Naive thymus-derived CD4-positive, alpha-beta T cell (primary cell): ENCODE results near the gene PRKN. TPM values are rescaled to one million over a fixed set of nuclear protein-coding genes. Genes with fewer than 3 reads are reported as not detected.

ENCODE experiments used
- ATAC-seq: fragments of 150-1000 bp; cut with Tn5 transposase; 2 replicates; pipeline ENCODE4 v1.10.0; 2021; ENCODE audit warnings: mild to moderate bottlenecking, moderate library complexity
- CTCF ChIA-PET: fragments of 350-600 bp; sonication (Branson Sonifier 250); formaldehyde crosslinking; loops from one replicate; lab custom pipeline; 2021; ENCODE audit warnings: antibody characterized with exemption; lab: Charles Lee
- POLR2A ChIA-PET: fragments of 350-600 bp; sonication (Branson Sonifier 250); formaldehyde crosslinking; loops from one replicate; lab custom pipeline; 2021; ENCODE audit warnings: antibody characterized with exemption, inconsistent platforms; lab: Charles Lee
- DNase-seq, 9 donors: peaks; one replicate each; pipeline versions ENCODE4 v3.0.0 to v3.0.0-alpha.2; 2020 to 2022; ENCODE audit warnings: mixed read lengths in 1 of 9
- H3K27ac ChIP-seq: one replicate; pipeline ENCODE4 v1.7.0; 2013; ENCODE audit warnings: mild to moderate bottlenecking, low read depth, low read length, moderate library complexity
- H3K27me3 ChIP-seq, 2 donors: one replicate each; pipeline ENCODE4 v1.7.0; 2013; ENCODE audit warnings: low read length in 2 of 2, mild to moderate bottlenecking in 2 of 2, moderate library complexity in 2 of 2; ENCODE audit not compliant: control insufficient read depth in 2 of 2, insufficient read depth in 2 of 2
- H3K36me3 ChIP-seq, 3 experiments: 1 replicate in 2 of 3; 2 replicates in 1 of 3; pipeline ENCODE4 v1.7.0; 2013; ENCODE audit warnings: low read length in 3 of 3, mild to moderate bottlenecking in 3 of 3, moderate library complexity in 1 of 3; ENCODE audit not compliant: insufficient read depth in 3 of 3, control insufficient read depth in 2 of 3
- H3K4me1 ChIP-seq, 2 donors: one replicate each; pipeline ENCODE4 v1.7.0; 2013; ENCODE audit warnings: low read length in 2 of 2, mild to moderate bottlenecking in 2 of 2, moderate library complexity in 1 of 2; ENCODE audit not compliant: control insufficient read depth in 2 of 2, insufficient read depth in 2 of 2
- H3K4me3 ChIP-seq: 2 replicates; pipeline ENCODE4 v1.7.0; 2013; ENCODE audit warnings: mild to moderate bottlenecking, low read length
- H3K9me3 ChIP-seq, 3 experiments: 1 replicate in 2 of 3; 2 replicates in 1 of 3; pipeline ENCODE4 v1.7.0; 2013; ENCODE audit warnings: low read length in 3 of 3; ENCODE audit not compliant: control insufficient read depth in 2 of 3
- H3K27ac Mint-ChIP-seq, 9 donors: one replicate each; pipeline ENCODE4 v1.8.0; 2020 to 2022; ENCODE audit warnings: mixed read lengths in 9 of 9, mild to moderate bottlenecking in 8 of 9, moderate library complexity in 5 of 9, inconsistent platforms in 2 of 9
- H3K27me3 Mint-ChIP-seq, 5 donors: one replicate each; pipeline ENCODE4 v1.8.0; 2021 to 2022; ENCODE audit warnings: mixed read lengths in 5 of 5, mild to moderate bottlenecking in 1 of 5
- H3K36me3 Mint-ChIP-seq, 5 donors: one replicate each; pipeline ENCODE4 v1.8.0; 2020 to 2022; ENCODE audit warnings: mixed read lengths in 5 of 5, mild to moderate bottlenecking in 3 of 5, inconsistent platforms in 1 of 5
- H3K4me1 Mint-ChIP-seq, 7 donors: one replicate each; pipeline ENCODE4 v1.8.0; 2020 to 2022; ENCODE audit warnings: mixed read lengths in 7 of 7, mild to moderate bottlenecking in 3 of 7, inconsistent platforms in 1 of 7
- H3K4me3 Mint-ChIP-seq, 10 donors: one replicate each; pipeline ENCODE4 v1.8.0; 2020 to 2022; ENCODE audit warnings: mild to moderate bottlenecking in 10 of 10, mixed read lengths in 10 of 10, moderate library complexity in 6 of 10, inconsistent platforms in 2 of 10
- H3K9me3 Mint-ChIP-seq, 11 donors: one replicate each; pipeline ENCODE4 v1.8.0; 2020 to 2022; ENCODE audit warnings: mixed read lengths in 11 of 11, mild to moderate bottlenecking in 4 of 11, inconsistent platforms in 1 of 11, moderate library complexity in 1 of 11
- intact Hi-C, 2 donors: fragments of 100-400 bp; cut with micrococcal nuclease; formaldehyde crosslinking; loops; one replicate each; pipeline ENCODE4 v1.15.1; 2023
- polyA plus RNA-seq, 2 donors: library from polyadenylated mRNA; unstranded; fragments of 300-500 nt; fragmentation: Illumina TruSeq; gene quantifications; one replicate each; pipeline ENCODE4 v1.2.3, GENCODE V29; 2021
- total RNA-seq, 6 experiments: library from RNA in 5 of 6; stranded (reverse) in 5 of 6; gene quantifications; 1 replicate in 5 of 6; 2 replicates in 1 of 6; pipeline ENCODE4 v1.2.3 and lab custom pipeline; 2021 to 2026

Gene PRKN
- total RNA-seq (1 to 10 TPM in 4 of 5 experiments, under 1 TPM in 1; 0.44 to 9.0 (median 8.1) TPM), polyA plus RNA-seq (10 to 100 TPM in 1 of 2 donors, 1 to 10 TPM in 1; 2.4 to 10.3 TPM), total RNA-seq (lab: John Stamatoyannopoulos, UW) (9.7 reads per million, percentile 35 among the genes with 10 or more reads in this experiment)

DNA sequence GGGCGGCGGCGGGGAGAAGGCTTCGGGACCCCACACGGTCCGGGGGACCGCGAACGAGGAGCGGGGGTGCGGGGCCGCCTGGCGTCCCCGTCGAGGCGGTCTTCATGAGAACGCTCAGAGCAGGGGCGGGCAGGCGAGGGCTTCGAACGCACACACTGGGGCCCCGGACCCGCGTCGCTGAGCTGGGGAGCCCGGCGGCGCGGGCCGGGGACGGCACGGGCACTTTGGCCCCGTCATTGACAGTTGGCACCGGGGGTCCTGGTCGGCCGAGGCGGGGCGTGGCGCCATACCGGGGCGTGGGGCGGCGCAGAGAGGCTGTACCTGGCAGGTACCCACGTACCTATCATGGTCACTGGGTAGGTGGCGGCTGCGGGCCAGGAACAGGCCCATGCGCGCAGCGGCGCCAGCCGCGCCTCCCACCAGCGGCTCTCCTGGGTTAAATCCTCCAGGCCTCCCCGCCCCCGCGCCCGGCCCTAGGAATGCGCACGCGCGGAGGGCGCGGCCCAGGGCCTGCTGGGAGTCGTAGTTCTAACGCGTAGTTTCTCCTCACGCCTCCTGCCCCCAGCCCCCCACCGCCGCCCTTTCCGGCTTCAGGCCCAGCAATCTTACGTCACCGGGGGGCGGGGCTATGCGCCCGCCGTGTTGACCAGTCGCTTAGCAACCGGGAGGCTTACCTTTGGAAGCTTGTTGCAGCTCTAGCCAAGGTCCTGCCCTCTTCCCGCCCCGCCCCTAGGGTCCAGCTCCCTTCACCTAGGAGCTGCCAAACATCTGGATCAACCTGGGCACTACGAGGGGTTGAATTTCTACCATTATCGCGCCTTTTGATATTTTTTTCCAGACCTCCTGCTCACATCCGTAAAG lies at the start of gene PRKN, which contains the start of gene PACRG:
Gene PRKN, minus strand, starts transcription at position 445 of the 861 bp plus-strand sequence.
Gene PACRG, plus strand, starts transcription at position 653 of the 861 bp plus-strand sequence.
- intact Hi-C loops, result loop anchor here (1.0 to 10.0 kb wide), 8 partner anchors 685 to 1736 kb away; partner anchors contain the start of genes AGPAT4 (in 2 of the 2), MAP3K4 (in 2 of the 2) and QKI (in 1 of the 2)
- CTCF ChIA-PET, result no interaction called here
- POLR2A ChIA-PET, result interaction anchor here (0.8 kb wide), 1 partner anchor 25 kb away, joined by 3 read pairs; no protein-coding TSS in a partner anchor

DNA sequence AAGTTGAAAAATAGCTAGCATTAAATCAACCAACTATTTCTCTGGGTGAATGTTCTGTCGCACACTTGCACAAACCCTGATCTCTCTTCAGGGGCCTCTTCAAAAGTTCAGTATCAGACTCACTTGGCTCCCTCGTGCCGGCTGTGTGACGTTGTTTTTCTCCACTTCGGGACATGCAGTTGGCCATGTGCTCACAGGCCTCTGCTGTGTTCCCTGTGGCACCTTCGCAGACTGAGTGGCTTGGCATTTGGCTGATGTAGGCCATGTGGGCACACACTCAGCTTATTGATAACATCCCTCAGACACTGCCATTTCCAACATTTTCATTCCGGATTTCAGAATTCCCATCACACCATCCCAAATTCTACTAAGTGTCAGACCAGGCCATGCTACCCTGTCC lies 49.5 kb upstream of the PRKN start:
- POLR2A ChIA-PET, result interaction anchor here (0.7 kb wide), 1 partner anchor 673 kb away, joined by 3 read pairs; no protein-coding TSS in a partner anchor

More for the DNA sequence above, at the start of gene PRKN, which contains the start of gene PACRG:
- Mint-ChIP-seq H3K4me1 (peaks cover 6 to 20% (median 14%) of the 10 kb centered on the region in 7 donors), H3K27ac (peak within 1 kb of the TSS; percentile 88 to 99 (median 97)), H3K27me3 (peaks cover 0 to 13% (median 0%) of the 10 kb centered on the region in 5 donors), H3K9me3 (peaks cover 0 to 1% (median 0%) of the 10 kb centered on the region in 11 donors), H3K36me3 (peaks cover 0 to 5% (median 0%) of the 10 kb centered on the region in 5 donors), H3K4me3 (peak within 1 kb of the TSS; percentile 92 to 98 (median 96))
- Histone ChIP-seq H3K4me3 (peak within 1 kb of the TSS; percentile 72), H3K27ac (peak within 1 kb of the TSS; percentile 90), H3K9me3 (no peaks in the 10 kb centered on the region), H3K36me3 (peaks cover 0 to 5% (median 0%) of the 10 kb centered on the region in 3 experiments), H3K4me1 (no peaks in the 10 kb centered on the region), H3K27me3 (no peaks in the 10 kb centered on the region)
- DNase-seq (peak; percentile 97 to 99 (median 97)), ATAC-seq (peak; percentile 95)

DNA sequence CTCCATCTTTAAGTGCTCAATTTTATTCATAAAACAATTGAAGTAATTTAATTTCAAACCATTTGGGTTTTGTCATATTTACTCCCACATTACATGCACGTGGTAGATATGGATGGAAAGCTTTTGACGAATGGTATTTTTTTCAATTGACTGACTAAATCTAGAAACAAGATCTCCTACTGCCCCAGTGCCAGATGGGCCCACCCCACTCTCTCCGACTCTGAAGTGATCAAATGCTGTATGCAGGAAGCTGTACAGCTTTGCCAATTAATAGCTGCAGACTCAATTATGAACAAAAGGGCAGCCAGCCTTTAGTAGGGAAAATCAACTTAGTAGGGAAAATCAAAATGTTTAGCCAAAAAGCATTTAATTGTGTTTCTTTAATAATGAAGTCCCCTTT lies 46.4 kb upstream of the PRKN start:
- Histone ChIP-seq H3K4me3 (no peak overlapping the region), H3K9me3 (no peaks in the 10 kb centered on the region), H3K27me3 (no peaks in the 10 kb centered on the region), H3K36me3 (no peaks in the 10 kb centered on the region), H3K4me1 (no peaks in the 10 kb centered on the region), H3K27ac (no peak overlapping the region)
- no peak for DNase-seq
- ATAC-seq, result no peak
- POLR2A ChIA-PET, result no interaction called here
- Mint-ChIP-seq H3K27me3 (no peaks in the 10 kb centered on the region), H3K4me3 (no peak overlapping the region), H3K9me3 (peaks cover 0 to 4% (median 1%) of the 10 kb centered on the region in 11 donors), H3K4me1 (peaks cover 0 to 1% (median under 1%) of the 10 kb centered on the region in 7 donors), H3K27ac (no peak overlapping the region), H3K36me3 (no peaks in the 10 kb centered on the region)
- intact Hi-C loops, result no loop called here
- CTCF ChIA-PET, result no interaction called here

More for the DNA sequence above, 49.5 kb upstream of the PRKN start:
- Mint-ChIP-seq H3K4me3 (no peak overlapping the region), H3K27me3 (peaks cover 0 to 6% (median 0%) of the 10 kb centered on the region in 5 donors), H3K36me3 (peaks cover 0 to 9% (median 4%) of the 10 kb centered on the region in 5 donors), H3K4me1 (no peaks in the 10 kb centered on the region), H3K27ac (no peak overlapping the region), H3K9me3 (peaks cover 0 to 28% (median 10%) of the 10 kb centered on the region in 11 donors)
- CTCF ChIA-PET, result no interaction called here
- intact Hi-C loops, result no loop called here
- Histone ChIP-seq H3K4me1 (no peaks in the 10 kb centered on the region), H3K27me3 (no peaks in the 10 kb centered on the region), H3K4me3 (no peak overlapping the region), H3K9me3 (no peaks in the 10 kb centered on the region), H3K27ac (no peak overlapping the region), H3K36me3 (no peaks in the 10 kb centered on the region)
- DNase-seq, result no peak
- ATAC-seq, result no peak

DNA sequence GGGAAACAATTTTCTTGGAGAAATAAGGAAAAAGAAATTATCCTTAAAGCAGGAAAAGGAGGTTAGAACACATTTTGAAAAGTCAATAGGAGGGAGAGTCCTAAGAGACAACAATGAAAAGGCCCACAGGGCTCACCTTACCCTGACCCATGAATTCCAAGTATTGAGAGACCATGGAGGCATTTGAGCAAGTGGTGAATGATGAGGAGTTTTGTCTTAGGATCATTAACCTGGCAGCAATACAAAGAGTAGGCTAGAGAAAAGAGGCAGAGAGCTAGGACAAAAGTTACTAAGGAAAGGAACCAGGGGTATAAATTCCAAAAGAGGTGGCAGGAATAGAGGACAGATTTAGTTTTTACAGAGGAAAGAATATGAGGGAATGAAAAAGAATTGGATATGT lies 44.9 kb upstream of the PRKN start:
- Mint-ChIP-seq H3K36me3 (peaks cover 0 to 3% (median 0%) of the 10 kb centered on the region in 5 donors), H3K4me1 (peaks cover 0 to 9% (median 4%) of the 10 kb centered on the region in 7 donors), H3K27ac (no peak overlapping the region), H3K27me3 (no peaks in the 10 kb centered on the region), H3K9me3 (peaks cover 0 to 7% (median 0%) of the 10 kb centered on the region in 11 donors), H3K4me3 (no peak overlapping the region)
- POLR2A ChIA-PET, result no interaction called here
- ATAC-seq, result no peak
- Histone ChIP-seq H3K27me3 (no peaks in the 10 kb centered on the region), H3K36me3 (no peaks in the 10 kb centered on the region), H3K4me1 (no peaks in the 10 kb centered on the region), H3K27ac (no peak overlapping the region), H3K4me3 (no peak overlapping the region), H3K9me3 (no peaks in the 10 kb centered on the region)
- intact Hi-C loops, result no loop called here
- DNase-seq, result no peak
- CTCF ChIA-PET, result no interaction called here

DNA sequence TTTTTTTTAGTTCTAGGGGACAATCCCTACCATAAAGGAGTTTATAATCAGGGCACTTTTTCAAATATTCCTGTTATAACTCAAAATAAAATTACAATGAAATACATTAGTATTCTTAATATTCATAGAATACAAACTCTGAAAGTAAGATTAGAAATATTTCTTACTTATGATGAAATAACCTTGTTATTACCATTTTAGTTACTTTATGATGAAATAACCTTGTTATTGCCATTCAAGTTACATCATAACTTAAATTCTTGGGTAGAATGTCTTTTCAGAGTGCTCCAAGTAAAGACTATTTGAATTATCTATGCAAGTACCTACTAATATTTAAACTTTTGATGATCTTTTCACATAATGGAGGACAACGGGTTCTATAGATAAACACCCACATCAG lies 43.4 kb upstream of the PRKN start:
- H3K27ac Mint-ChIP-seq, result no peak overlapping the region
- no peak for ATAC-seq

DNA sequence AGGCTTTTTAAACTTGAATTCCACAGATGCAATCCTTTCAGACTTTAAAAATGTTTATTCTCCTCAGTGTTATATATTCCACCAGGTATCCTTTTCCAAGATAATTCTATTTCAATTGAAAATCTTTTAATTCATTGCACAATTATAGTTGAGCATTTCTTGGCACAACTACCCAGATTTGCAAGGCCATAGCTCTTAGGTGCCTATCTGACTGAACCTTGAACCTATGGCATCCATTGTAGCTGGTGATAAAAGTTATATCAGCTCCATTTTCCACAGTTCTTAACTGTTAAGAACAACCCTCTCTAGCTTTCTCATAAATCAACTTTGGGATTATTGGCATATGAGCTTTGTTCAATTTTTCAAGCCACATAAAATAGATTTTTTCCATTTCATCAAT lies 42.6 kb upstream of the PRKN start:
- no peak for ATAC-seq
- Mint-ChIP-seq H3K36me3 (peaks cover 0 to 3% (median 0%) of the 10 kb centered on the region in 5 donors), H3K9me3 (peaks cover 0 to 7% (median 0%) of the 10 kb centered on the region in 11 donors), H3K27ac (peak overlapping the region in 1 of 9 donors; percentile 47), H3K4me3 (no peak overlapping the region), H3K4me1 (peaks cover 0 to 9% (median 4%) of the 10 kb centered on the region in 7 donors), H3K27me3 (peaks cover 0 to 6% (median 0%) of the 10 kb centered on the region in 5 donors)
- ChIA-PET POLR2A (no interaction called here), CTCF (no interaction called here)
- intact Hi-C loops, result no loop called here
- H3K4me1 ChIP-seq, result no peaks in the 10 kb centered on the region
- H3K27me3 ChIP-seq, result no peaks in the 10 kb centered on the region
- H3K36me3 ChIP-seq, result no peaks in the 10 kb centered on the region
- H3K9me3 ChIP-seq, result no peaks in the 10 kb centered on the region
- H3K4me3 ChIP-seq, result no peak overlapping the region
- no peak overlapping the region for H3K27ac ChIP-seq
- no peak for DNase-seq

More for the DNA sequence above, 43.4 kb upstream of the PRKN start:
- Histone ChIP-seq H3K36me3 (no peaks in the 10 kb centered on the region), H3K27me3 (no peaks in the 10 kb centered on the region), H3K4me3 (no peak overlapping the region), H3K4me1 (no peaks in the 10 kb centered on the region), H3K27ac (no peak overlapping the region), H3K9me3 (no peaks in the 10 kb centered on the region)
- H3K4me1 Mint-ChIP-seq, result peaks cover 0 to 9% (median 4%) of the 10 kb centered on the region in 7 donors
- CTCF ChIA-PET, result no interaction called here
- POLR2A ChIA-PET, result no interaction called here
- H3K9me3 Mint-ChIP-seq, result peaks cover 0 to 7% (median 0%) of the 10 kb centered on the region in 11 donors
- peaks cover 0 to 5% (median 0%) of the 10 kb centered on the region in 5 donors for H3K27me3 Mint-ChIP-seq
- no peak overlapping the region for H3K4me3 Mint-ChIP-seq
- no peak for DNase-seq
- intact Hi-C loops, result no loop called here
- peaks cover 0 to 3% (median 0%) of the 10 kb centered on the region in 5 donors for H3K36me3 Mint-ChIP-seq
